NCI-H82 treated with DMSO at 0.1 percent for 48 hours (cell line): ENCODE data around the gene FUT3.

Source experiments
- DNase-seq: peaks from one replicate; lab custom pipeline; 2025; ENCODE audit not compliant: unreplicated experiment; lab: John Stamatoyannopoulos, UW

FUT3 gene

GRCh38 chr19:5826531-5827341 is 24.5 kb downstream of the FUT3 start:
- DNase-seq: peak; percentile 48

- DNase-seq: no peak
Measured at GRCh38 chr19:5825178-5825577, 26.1 kb downstream of the FUT3 start.

GRCh38 chr19:5824751-5825150 is 26.5 kb downstream of the FUT3 start:
- DNase-seq: peak; percentile 67

- DNase-seq: no peak
Measured at GRCh38 chr19:5823579-5824281, 27.5 kb downstream of the FUT3 start.

- DNase-seq: no peak
Measured at GRCh38 chr19:5822181-5822844, 28.9 kb downstream of the FUT3 start.

- no peak for DNase-seq
Measured at GRCh38 chr19:5821521-5822180, 29.6 kb downstream of the FUT3 start.

- DNase-seq: no peak
Measured at GRCh38 chr19:5820785-5821184, 30.5 kb downstream of the FUT3 start.

- DNase-seq: no peak
Measured at GRCh38 chr19:5818594-5818993, 32.7 kb downstream of the FUT3 start.

GRCh38 chr19:5817218-5817617 is 34.0 kb downstream of the FUT3 start:
- DNase-seq: no peak

- no peak for DNase-seq
Measured at GRCh38 chr19:5814852-5815246, 36.4 kb downstream of the FUT3 start.

GRCh38 chr19:5814123-5814851 is 37.0 kb downstream of the FUT3 start:
- no peak for DNase-seq

- no peak for DNase-seq
Measured at GRCh38 chr19:5811117-5811516, 40.1 kb downstream of the FUT3 start.

- DNase-seq: no peak
Measured at GRCh38 chr19:5809469-5809868, 41.8 kb downstream of the FUT3 start.

GRCh38 chr19:5809053-5809452 is 42.2 kb downstream of the FUT3 start:
- DNase-seq: no peak

GRCh38 chr19:5808120-5808816 is 43.0 kb downstream of the FUT3 start:
- no peak for DNase-seq

GRCh38 chr19:5806905-5807304 is 44.3 kb downstream of the FUT3 start:
- DNase-seq: no peak

- DNase-seq: no peak
Measured at GRCh38 chr19:5806133-5806489, 45.1 kb downstream of the FUT3 start.

- peak; percentile 40 for DNase-seq
Measured at GRCh38 chr19:5805462-5806132, 45.7 kb downstream of the FUT3 start.
